ENCODE data around the gene AIFM3. TPM values are rescaled to one million over a fixed set of nuclear protein-coding genes. Genes with fewer than 3 reads are reported as not detected.

Gene AIFM3
- total RNA-seq, 2 experiments from 2014 or later = 0.07 to 0.10 TPM

DNA sequence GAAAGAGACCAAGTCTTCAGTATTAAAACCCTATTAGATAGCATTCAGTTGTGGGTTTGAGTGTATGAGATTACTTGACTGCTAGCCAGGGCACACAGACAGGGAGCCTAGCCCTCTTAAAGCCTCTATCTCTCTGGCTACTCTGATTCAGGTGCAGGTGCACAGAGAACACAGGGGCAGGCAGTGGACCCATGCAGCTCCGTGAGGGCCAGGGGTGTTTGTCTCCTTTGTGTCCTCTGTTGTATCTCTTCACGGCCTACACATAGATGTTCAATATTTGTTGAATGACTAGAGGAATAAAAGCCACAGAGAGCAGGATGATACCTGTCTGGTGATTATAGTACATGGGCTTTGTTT lies 21.5 kb upstream of the AIFM3 start:
- no peak for DNase-seq
- H3K9me3 Mint-ChIP-seq = no peaks in the 10 kb centered on the region
- no peaks in the 10 kb centered on the region for H3K27me3 Mint-ChIP-seq (ENCODE audit: low read depth)
- peaks cover 67% of the 10 kb centered on the region for H3K4me1 Mint-ChIP-seq (ENCODE audit: low read depth)
- CTCF ChIA-PET = no interaction called here
- no peak overlapping the region for H3K4me3 Mint-ChIP-seq
- H3K36me3 Mint-ChIP-seq (ENCODE audit: low read depth) = peaks cover 19% of the 10 kb centered on the region
- no peak overlapping the region for H3K27ac Mint-ChIP-seq
- intact Hi-C loops (cut with micrococcal nuclease) = loop anchor here (10.0 kb wide), 1 partner anchor 131 kb away; no protein-coding TSS in a partner anchor

DNA sequence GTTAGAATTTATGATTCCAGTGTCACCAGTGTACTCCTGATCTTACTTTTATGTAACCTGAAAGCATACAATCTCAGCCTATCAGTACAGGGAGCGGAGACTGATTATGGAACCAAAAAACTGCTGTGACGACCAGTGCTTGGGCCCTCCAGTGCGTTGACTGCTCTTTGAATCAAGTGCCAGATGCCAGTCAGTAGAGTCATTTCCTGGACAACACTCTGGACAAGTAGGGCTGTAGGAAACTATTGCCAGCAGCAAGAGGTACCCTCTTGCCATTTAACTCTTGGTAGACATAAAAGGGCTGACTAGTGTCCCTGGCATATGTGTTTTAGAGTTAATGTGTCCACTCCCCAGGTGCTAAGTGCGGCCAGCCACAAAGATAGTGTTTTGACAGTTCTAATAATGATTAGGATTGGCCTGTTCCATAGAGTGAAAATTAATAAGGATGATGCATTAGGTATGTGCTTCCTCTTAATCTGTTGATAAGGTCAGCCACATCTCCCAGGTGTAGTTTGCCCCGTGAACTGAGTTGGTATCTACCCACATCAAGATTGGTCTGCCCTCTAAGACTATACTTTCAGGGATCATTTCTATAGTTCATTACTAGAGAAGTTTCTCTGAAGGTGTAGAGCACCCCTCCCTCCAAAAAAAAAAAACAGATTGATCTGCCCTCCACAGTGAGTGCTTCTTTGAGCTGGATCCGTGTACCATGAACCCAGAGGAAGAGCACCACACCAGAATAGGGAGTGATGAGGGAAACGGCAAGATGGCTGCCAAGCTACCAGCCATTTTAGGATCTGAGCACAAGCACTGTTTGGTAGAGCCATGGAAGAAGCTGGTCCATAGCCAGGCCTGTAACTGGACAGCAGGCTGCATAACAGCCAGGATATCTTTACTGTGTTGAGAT lies 20.7 kb upstream of the AIFM3 start:
- intact Hi-C loops (cut with micrococcal nuclease) = loop anchor here (10.0 kb wide), 1 partner anchor 132 kb away; no protein-coding TSS in a partner anchor
- DNase-seq = no peak
- H3K4me1 Mint-ChIP-seq (ENCODE audit: low read depth) = peaks cover 61% of the 10 kb centered on the region
- CTCF ChIA-PET = interaction anchor here (0.7 kb wide), 1 partner anchor 43 kb away, joined by 4 read pairs; no protein-coding TSS in a partner anchor
- H3K27me3 Mint-ChIP-seq (ENCODE audit: low read depth) = no peaks in the 10 kb centered on the region
- H3K36me3 Mint-ChIP-seq (ENCODE audit: low read depth) = peaks cover 19% of the 10 kb centered on the region
- no peaks in the 10 kb centered on the region for H3K9me3 Mint-ChIP-seq
- H3K4me3 Mint-ChIP-seq = no peak overlapping the region
- H3K27ac Mint-ChIP-seq = peak overlapping the region; percentile 11

- no peak overlapping the region for H3K27ac Mint-ChIP-seq
- CTCF ChIA-PET = interaction anchor here (0.7 kb wide), 1 partner anchor 43 kb away, joined by 4 read pairs; no protein-coding TSS in a partner anchor
- no peaks in the 10 kb centered on the region for H3K9me3 Mint-ChIP-seq
- peaks cover 56% of the 10 kb centered on the region for H3K4me1 Mint-ChIP-seq (ENCODE audit: low read depth)
- H3K27me3 Mint-ChIP-seq (ENCODE audit: low read depth) = no peaks in the 10 kb centered on the region
- intact Hi-C loops (cut with micrococcal nuclease) = loop anchor here (10.0 kb wide), 1 partner anchor 132 kb away; no protein-coding TSS in a partner anchor
- H3K36me3 Mint-ChIP-seq (ENCODE audit: low read depth) = peaks cover 20% of the 10 kb centered on the region
- no peak overlapping the region for H3K4me3 Mint-ChIP-seq
- DNase-seq = no peak
Observed at GRCh38 chr22:20946991-20947390, 20.1 kb upstream of the AIFM3 start.

GRCh38 chr22:20948450-20948849 lies 18.6 kb upstream of the AIFM3 start:
- CTCF ChIA-PET = interaction anchor here (1.6 kb wide), 1 partner anchor 11 kb away, joined by 3 read pairs; no protein-coding TSS in a partner anchor
- H3K27me3 Mint-ChIP-seq (ENCODE audit: low read depth) = no peaks in the 10 kb centered on the region
- peaks cover 16% of the 10 kb centered on the region for H3K36me3 Mint-ChIP-seq (ENCODE audit: low read depth)
- DNase-seq = no peak
- H3K27ac Mint-ChIP-seq = no peak overlapping the region
- H3K4me3 Mint-ChIP-seq = no peak overlapping the region
- intact Hi-C loops (cut with micrococcal nuclease) = loop anchor here (10.0 kb wide), 1 partner anchor 134 kb away; no protein-coding TSS in a partner anchor
- no peaks in the 10 kb centered on the region for H3K9me3 Mint-ChIP-seq
- peaks cover 42% of the 10 kb centered on the region for H3K4me1 Mint-ChIP-seq (ENCODE audit: low read depth)

DNA sequence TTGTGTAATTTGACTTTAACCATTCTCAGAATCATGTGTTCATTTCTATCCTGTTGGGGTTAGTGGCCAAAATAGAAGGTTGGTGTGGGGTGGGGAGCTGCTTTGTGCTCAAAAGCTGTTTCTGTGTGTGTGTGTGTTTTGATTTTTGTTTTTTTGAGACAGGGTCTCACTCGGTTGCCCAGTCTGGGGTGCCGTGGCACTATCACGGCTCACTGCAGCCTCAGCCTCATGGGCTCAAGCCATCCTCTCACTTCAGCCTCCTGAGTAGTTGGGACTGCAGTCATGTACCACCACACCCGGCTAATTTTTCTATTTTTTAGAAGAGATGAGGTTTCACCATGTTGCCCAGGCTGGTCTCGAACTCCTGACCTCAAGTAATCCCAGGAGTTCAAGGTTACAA lies 18.1 kb upstream of the AIFM3 start:
- H3K4me3 Mint-ChIP-seq = no peak overlapping the region
- no peaks in the 10 kb centered on the region for H3K9me3 Mint-ChIP-seq
- H3K27me3 Mint-ChIP-seq (ENCODE audit: low read depth) = no peaks in the 10 kb centered on the region
- H3K36me3 Mint-ChIP-seq (ENCODE audit: low read depth) = peaks cover 21% of the 10 kb centered on the region
- no peak for DNase-seq
- peaks cover 38% of the 10 kb centered on the region for H3K4me1 Mint-ChIP-seq (ENCODE audit: low read depth)
- CTCF ChIA-PET = interaction anchor here (1.6 kb wide), 1 partner anchor 11 kb away, joined by 3 read pairs; no protein-coding TSS in a partner anchor
- intact Hi-C loops (cut with micrococcal nuclease) = loop anchor here (10.0 kb wide), 1 partner anchor 134 kb away; no protein-coding TSS in a partner anchor
- H3K27ac Mint-ChIP-seq = no peak overlapping the region

DNA sequence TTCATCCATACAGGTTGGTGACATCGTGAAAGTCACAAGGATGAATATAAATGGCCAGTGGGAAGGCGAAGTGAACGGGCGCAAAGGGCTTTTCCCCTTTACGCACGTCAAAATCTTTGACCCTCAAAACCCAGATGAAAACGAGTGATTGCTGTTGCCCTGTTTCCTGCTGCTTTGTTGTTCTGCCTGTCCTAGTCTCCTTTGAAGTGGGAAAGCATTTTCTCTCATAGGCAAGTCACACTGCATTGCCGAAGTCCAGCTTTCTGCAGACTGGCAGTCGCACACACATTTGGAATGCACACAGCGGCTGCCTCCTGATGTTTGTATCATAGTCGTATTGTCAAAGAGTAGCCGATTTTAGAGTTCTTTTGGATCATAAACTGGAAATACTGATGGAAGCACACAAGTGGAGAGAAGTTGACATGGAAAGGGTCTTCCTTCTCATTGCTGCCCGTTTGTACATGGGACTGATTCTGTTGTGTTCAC lies 17.3 kb upstream of the AIFM3 start:
- intact Hi-C loops (cut with micrococcal nuclease) = loop anchor here (10.0 kb wide), 1 partner anchor 135 kb away; no protein-coding TSS in a partner anchor
- DNase-seq = no peak
- H3K4me3 Mint-ChIP-seq = no peak overlapping the region
- H3K9me3 Mint-ChIP-seq = no peaks in the 10 kb centered on the region
- peaks cover 24% of the 10 kb centered on the region for H3K36me3 Mint-ChIP-seq (ENCODE audit: low read depth)
- H3K27me3 Mint-ChIP-seq (ENCODE audit: low read depth) = no peaks in the 10 kb centered on the region
- no peak overlapping the region for H3K27ac Mint-ChIP-seq
- H3K4me1 Mint-ChIP-seq (ENCODE audit: low read depth) = peaks cover 36% of the 10 kb centered on the region
- CTCF ChIA-PET = no interaction called here

DNA sequence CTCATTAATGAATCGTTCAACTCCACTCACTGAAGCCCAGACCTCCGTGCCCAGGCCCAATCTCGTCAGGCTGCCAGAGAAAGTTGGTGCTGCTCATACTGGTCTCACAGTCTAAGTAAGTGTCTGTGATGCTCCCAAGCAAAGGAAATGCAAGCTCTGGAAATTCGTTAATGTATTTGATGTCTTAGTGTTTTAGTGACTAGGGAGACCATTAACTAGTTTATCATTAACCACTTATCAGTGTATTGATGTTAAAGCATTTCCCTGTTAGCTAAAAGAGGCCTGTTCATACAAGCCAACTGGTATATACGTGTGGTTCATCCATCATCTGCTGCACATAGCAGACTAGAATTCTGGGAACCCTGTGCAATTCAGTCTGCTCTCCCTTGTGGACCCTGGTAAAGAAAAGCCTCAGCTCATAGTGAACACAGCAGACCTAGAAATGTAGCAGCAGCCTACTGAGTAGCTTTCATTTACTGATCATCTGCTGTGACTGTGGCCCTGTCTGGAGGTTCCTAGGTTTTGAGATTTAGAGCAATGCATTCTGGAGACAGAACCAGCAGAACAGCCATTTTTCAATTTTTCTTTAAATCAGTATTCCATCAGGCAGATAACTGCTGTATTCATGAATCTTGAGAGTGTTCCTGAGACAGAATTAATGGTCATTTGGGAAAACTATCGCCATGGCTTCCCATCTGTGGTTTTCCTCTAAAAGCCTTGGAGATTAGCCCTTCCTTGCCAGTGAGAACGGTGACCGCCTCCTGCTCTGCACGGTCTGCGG lies 15.7 kb upstream of the AIFM3 start:
- H3K9me3 Mint-ChIP-seq = no peaks in the 10 kb centered on the region
- no peak overlapping the region for H3K4me3 Mint-ChIP-seq
- peaks cover 24% of the 10 kb centered on the region for H3K4me1 Mint-ChIP-seq (ENCODE audit: low read depth)
- H3K27me3 Mint-ChIP-seq (ENCODE audit: low read depth) = peaks cover 2% of the 10 kb centered on the region
- no peak for DNase-seq
- H3K27ac Mint-ChIP-seq = no peak overlapping the region
- CTCF ChIA-PET = interaction anchor here (0.6 kb wide), 1 partner anchor 10 kb away, joined by 3 read pairs; no protein-coding TSS in a partner anchor
- intact Hi-C loops (cut with micrococcal nuclease) = no loop called here
- peaks cover 24% of the 10 kb centered on the region for H3K36me3 Mint-ChIP-seq (ENCODE audit: low read depth)

DNA sequence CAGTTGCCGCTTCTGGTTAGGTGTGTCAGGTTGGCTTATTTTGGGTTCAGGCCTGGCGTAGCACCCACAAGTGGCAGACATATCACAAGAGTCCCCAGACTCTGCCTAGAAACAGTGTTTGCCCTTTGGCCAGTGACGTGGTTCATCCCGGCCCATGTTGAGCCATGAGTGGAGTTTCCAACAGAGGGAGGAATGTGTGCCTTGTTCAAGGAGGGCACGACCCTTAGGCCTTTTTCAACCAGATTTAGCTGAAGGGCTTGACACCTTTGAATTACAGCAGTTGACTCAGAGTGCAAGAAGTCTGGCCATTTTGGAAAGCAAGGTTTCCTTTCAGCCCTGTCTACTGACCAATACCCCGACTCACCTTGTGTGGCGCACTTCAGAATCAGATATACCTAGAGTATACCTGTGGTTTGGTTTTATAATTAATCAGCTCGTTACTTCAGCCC lies 15.1 kb upstream of the AIFM3 start:
- no peak overlapping the region for H3K4me3 Mint-ChIP-seq
- peaks cover 4% of the 10 kb centered on the region for H3K27me3 Mint-ChIP-seq (ENCODE audit: low read depth)
- CTCF ChIA-PET = no interaction called here
- H3K9me3 Mint-ChIP-seq = no peaks in the 10 kb centered on the region
- H3K27ac Mint-ChIP-seq = no peak overlapping the region
- DNase-seq = no peak
- H3K36me3 Mint-ChIP-seq (ENCODE audit: low read depth) = peaks cover 24% of the 10 kb centered on the region
- intact Hi-C loops (cut with micrococcal nuclease) = no loop called here
- H3K4me1 Mint-ChIP-seq (ENCODE audit: low read depth) = peaks cover 23% of the 10 kb centered on the region

DNA sequence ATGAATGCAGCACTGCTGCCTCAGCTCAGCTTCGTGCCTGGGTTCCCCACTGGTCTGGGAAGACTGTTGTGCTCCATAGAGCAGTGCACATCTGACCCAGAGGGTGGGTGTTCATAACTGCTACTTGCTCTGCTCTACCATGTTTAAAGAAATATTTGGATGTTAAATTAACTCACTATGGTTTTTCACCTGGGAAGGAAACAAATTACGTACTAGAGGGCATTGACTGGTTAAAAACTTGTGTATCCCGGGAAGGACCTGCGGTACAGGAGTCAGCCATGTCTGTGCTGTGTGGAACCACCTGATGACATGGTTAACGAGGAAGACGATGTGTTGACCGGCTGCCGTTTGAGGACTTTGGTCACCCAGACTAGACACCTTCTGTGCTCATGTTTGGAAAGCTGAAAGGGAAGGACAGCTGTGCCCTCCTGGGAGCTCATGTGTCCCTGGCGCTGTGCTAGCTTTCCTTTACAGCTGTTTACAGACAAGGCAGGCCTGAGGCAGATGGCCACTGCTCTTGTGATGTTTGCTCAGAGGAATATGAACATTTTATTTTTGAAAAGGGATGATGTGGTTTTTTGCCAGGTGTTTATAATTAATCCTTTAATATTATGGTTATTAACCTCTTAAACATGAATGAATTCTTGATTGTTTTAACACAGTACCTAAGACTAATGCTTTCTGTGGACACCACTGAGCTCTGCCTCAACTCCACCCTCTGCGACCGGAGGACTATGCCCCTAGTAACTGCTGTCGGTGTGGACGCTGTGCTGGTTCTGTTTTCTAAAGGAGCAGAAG lies 14.3 kb upstream of the AIFM3 start:
- intact Hi-C loops (cut with micrococcal nuclease) = no loop called here
- Mint-ChIP-seq H3K4me3 (no peak overlapping the region), H3K27ac (no peak overlapping the region), H3K4me1 (ENCODE audit: low read depth) (peaks cover 24% of the 10 kb centered on the region), H3K9me3 (no peaks in the 10 kb centered on the region), H3K36me3 (ENCODE audit: low read depth) (peaks cover 21% of the 10 kb centered on the region), H3K27me3 (ENCODE audit: low read depth) (peaks cover 9% of the 10 kb centered on the region)
- CTCF ChIA-PET = interaction anchor here (1.3 to 1.8 kb wide), 2 partner anchors 9 to 10 kb away, joined by 5 to 6 read pairs; no protein-coding TSS in a partner anchor
- no peak for DNase-seq

- peaks cover 21% of the 10 kb centered on the region for H3K36me3 Mint-ChIP-seq (ENCODE audit: low read depth)
- no peak overlapping the region for H3K27ac Mint-ChIP-seq
- no peak overlapping the region for H3K4me3 Mint-ChIP-seq
- DNase-seq = no peak
- CTCF ChIA-PET = interaction anchor here (1.3 to 1.8 kb wide), 2 partner anchors 8 to 9 kb away, joined by 5 to 6 read pairs; no protein-coding TSS in a partner anchor
- no peaks in the 10 kb centered on the region for H3K9me3 Mint-ChIP-seq
- intact Hi-C loops (cut with micrococcal nuclease) = no loop called here
- peaks cover 19% of the 10 kb centered on the region for H3K4me1 Mint-ChIP-seq (ENCODE audit: low read depth)
- H3K27me3 Mint-ChIP-seq (ENCODE audit: low read depth) = peaks cover 15% of the 10 kb centered on the region
Observed at GRCh38 chr22:20953342-20953608, 13.8 kb upstream of the AIFM3 start.

- no peak for DNase-seq
- CTCF ChIA-PET = interaction anchor here (1.3 to 1.8 kb wide), 2 partner anchors 8 to 9 kb away, joined by 5 to 6 read pairs; no protein-coding TSS in a partner anchor
- intact Hi-C loops (cut with micrococcal nuclease) = no loop called here
- Mint-ChIP-seq H3K27ac (peak overlapping the region; percentile 63), H3K27me3 (ENCODE audit: low read depth) (peaks cover 16% of the 10 kb centered on the region), H3K4me1 (ENCODE audit: low read depth) (peaks cover 16% of the 10 kb centered on the region), H3K36me3 (ENCODE audit: low read depth) (peaks cover 21% of the 10 kb centered on the region), H3K9me3 (no peaks in the 10 kb centered on the region), H3K4me3 (no peak overlapping the region)
Observed at GRCh38 chr22:20953668-20954500, 13.2 kb upstream of the AIFM3 start.

All from activated naive CD4-positive, alpha-beta T cell treated with anti-CD3 and anti-CD28 coated beads for 36 hours (primary cell).